Measurements from ENCODE around the gene HEATR5B. TPM values are rescaled to one million over a fixed set of nuclear protein-coding genes. Genes with fewer than 3 reads are reported as not detected.

Gene HEATR5B
- total RNA-seq: 20.5 and 26.2 TPM in 2 replicates

GRCh38 chr2:37083873-37084794 lies at the start of gene HEATR5B, which contains the start of gene GPATCH11:
TSS of gene HEATR5B (minus strand) at chr2:37084372. CDS start at chr2:37083414, 958 bp downstream.
TSS of gene GPATCH11 (plus strand) at chr2:37084518. CDS start at chr2:37088382, 3,864 bp downstream.

GRCh38 chr2:36966370-36967235 lies 117.6 kb downstream of the HEATR5B start, which contains the start of gene STRN:
TSS of gene STRN (minus strand) at chr2:36966536. CDS start at chr2:36966463, 73 bp downstream.

Other genes with a start within 250 kb of the HEATR5B start
- 15.6 and 17.7 TPM in 2 replicates for gene STRN, start 117.8 kb downstream of the HEATR5B start, total RNA-seq
- gene GPATCH11, start 146 bp upstream of the HEATR5B start, total RNA-seq: 5.8 and 7.1 TPM in 2 replicates
- 17.5 and 23.5 TPM in 2 replicates for gene EIF2AK2, start 72.6 kb upstream of the HEATR5B start, total RNA-seq
- not detected in 2 replicates for gene SULT6B1, start 104.3 kb upstream of the HEATR5B start, total RNA-seq
- 8.6 and 10.8 TPM in 2 replicates for gene CEBPZOS, start 112.1 kb upstream of the HEATR5B start, total RNA-seq
- 47.7 and 61.9 TPM in 2 replicates for gene CEBPZ, start 147.2 kb upstream of the HEATR5B start, total RNA-seq
- 10.0 and 15.4 TPM in 2 replicates for gene NDUFAF7, start 147.3 kb upstream of the HEATR5B start, total RNA-seq
- 55.1 and 73.8 TPM in 2 replicates for gene PRKD3, start 240.5 kb upstream of the HEATR5B start, total RNA-seq

All from endothelial cell of coronary artery (primary cell).